C4-2B (cell line): Measurements from ENCODE around the gene MPDZ.

Experiments used
- H3K27ac ChIP-seq: fragments of 450-650 bp; 2 replicates; pipeline ENCODE4 v1.5.1; 2017
- CTCF ChIP-seq: fragments of 450-650 bp; conservative IDR thresholded peaks from 2 replicates; pipeline ENCODE4 v1.5.1; 2017; ENCODE audit warnings: mild to moderate bottlenecking
- ZFX ChIP-seq: fragments of 450-650 bp; IDR thresholded peaks from 2 replicates; pipeline ENCODE4 v1.6.1; 2017

MPDZ gene, protein sequence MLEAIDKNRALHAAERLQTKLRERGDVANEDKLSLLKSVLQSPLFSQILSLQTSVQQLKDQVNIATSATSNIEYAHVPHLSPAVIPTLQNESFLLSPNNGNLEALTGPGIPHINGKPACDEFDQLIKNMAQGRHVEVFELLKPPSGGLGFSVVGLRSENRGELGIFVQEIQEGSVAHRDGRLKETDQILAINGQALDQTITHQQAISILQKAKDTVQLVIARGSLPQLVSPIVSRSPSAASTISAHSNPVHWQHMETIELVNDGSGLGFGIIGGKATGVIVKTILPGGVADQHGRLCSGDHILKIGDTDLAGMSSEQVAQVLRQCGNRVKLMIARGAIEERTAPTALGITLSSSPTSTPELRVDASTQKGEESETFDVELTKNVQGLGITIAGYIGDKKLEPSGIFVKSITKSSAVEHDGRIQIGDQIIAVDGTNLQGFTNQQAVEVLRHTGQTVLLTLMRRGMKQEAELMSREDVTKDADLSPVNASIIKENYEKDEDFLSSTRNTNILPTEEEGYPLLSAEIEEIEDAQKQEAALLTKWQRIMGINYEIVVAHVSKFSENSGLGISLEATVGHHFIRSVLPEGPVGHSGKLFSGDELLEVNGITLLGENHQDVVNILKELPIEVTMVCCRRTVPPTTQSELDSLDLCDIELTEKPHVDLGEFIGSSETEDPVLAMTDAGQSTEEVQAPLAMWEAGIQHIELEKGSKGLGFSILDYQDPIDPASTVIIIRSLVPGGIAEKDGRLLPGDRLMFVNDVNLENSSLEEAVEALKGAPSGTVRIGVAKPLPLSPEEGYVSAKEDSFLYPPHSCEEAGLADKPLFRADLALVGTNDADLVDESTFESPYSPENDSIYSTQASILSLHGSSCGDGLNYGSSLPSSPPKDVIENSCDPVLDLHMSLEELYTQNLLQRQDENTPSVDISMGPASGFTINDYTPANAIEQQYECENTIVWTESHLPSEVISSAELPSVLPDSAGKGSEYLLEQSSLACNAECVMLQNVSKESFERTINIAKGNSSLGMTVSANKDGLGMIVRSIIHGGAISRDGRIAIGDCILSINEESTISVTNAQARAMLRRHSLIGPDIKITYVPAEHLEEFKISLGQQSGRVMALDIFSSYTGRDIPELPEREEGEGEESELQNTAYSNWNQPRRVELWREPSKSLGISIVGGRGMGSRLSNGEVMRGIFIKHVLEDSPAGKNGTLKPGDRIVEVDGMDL (N-terminal part only)

GRCh38 chr9:13279284-13280141 is at the start of gene MPDZ:
Gene MPDZ (minus strand): TSS chr9:13279692. CDS start chr9:13250315, 29,377 bp downstream.
- peak within 1 kb of the TSS; percentile 96 for H3K27ac ChIP-seq
- TF ChIP-seq CTCF (no peak), ZFX (peak; percentile 14)

DNA sequence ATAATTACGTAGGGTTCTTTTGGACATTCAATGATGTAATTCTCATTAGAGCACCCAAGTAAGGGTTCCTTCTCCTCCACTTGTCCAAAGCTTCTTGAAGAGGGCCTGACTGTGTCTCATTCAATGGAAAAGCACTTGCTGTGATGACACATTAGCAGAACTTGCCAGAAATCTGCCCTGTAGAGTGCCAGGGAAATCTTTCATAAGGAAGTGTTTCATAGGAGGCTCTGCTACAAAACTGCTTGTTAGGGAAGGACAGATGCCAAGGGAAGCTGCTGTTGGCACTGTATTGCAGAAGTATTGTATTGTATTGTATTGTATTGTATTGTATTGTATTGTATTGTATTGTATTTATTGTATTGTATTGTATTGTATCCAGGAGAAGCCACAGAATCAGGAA is 45.5 kb upstream of the MPDZ start:
- TF ChIP-seq CTCF (no peak), ZFX (no peak)
- no peak overlapping the region for H3K27ac ChIP-seq

- TF ChIP-seq CTCF (no peak), ZFX (no peak)
- no peak overlapping the region for H3K27ac ChIP-seq
Measured at GRCh38 chr9:13322828-13323550, 43.5 kb upstream of the MPDZ start.

- H3K27ac ChIP-seq: no peak overlapping the region
- no peak for TF ChIP-seq ZFX
Measured at GRCh38 chr9:13318027-13318426, 38.5 kb upstream of the MPDZ start.

GRCh38 chr9:13296972-13297371 is 17.5 kb upstream of the MPDZ start:
- no peak overlapping the region for H3K27ac ChIP-seq
- TF ChIP-seq ZFX (no peak), CTCF (no peak)

DNA sequence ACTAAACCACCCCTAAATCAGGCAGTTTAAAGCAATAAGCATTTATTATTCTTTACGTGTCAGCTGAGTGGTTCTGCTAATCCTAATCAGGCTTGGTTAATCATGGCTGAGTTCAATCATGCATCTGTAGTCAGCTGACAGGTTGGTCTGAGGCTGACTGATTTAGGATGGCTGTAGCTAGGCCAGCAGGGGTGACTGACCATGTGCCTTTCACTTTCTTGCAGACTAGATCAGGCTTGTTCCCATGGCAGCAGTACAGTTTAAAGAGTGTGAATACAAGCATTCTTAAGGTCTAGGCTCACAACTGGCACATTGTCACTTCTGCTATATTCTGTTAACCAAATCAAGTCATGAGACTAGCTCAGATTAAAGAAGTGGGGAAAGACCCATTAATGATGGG is 16.1 kb upstream of the MPDZ start:
- TF ChIP-seq ZFX (no peak), CTCF (no peak)

More for the DNA sequence above, 16.1 kb upstream of the MPDZ start:
- H3K27ac ChIP-seq: no peak overlapping the region
